Measurements from ENCODE around the gene CR1L. TPM values are rescaled to one million over a fixed set of nuclear protein-coding genes. Genes with fewer than 3 reads are reported as not detected.
"Not testable (repeated sequence)": the region's sequence is repeated elsewhere in the genome, so short reads cannot be mapped to it uniquely, and the experiment has no call there.

CR1L gene
- total RNA-seq, 2 experiments from 2014 or later: not detected

GRCh38 chr1:207648334-207649209 is 3.6 kb downstream of the CR1L start:
- H3K36me3 Mint-ChIP-seq (ENCODE audit: low read depth): no peaks in the 10 kb centered on the region
- no peak overlapping the region for H3K27ac Mint-ChIP-seq
- no peak for DNase-seq

GRCh38 chr1:207649210-207649753 is 4.3 kb downstream of the CR1L start:
- Mint-ChIP-seq H3K36me3 (ENCODE audit: low read depth) (no peaks in the 10 kb centered on the region), H3K9me3 (ENCODE audit: insufficient read depth) (no peaks in the 10 kb centered on the region), H3K4me3 (no peak overlapping the region), H3K27me3 (ENCODE audit: low read depth) (peaks cover 28% of the 10 kb centered on the region), H3K27ac (no peak overlapping the region), H3K4me1 (ENCODE audit: low read depth) (peaks cover 8% of the 10 kb centered on the region)
- DNase-seq (no peak), ATAC-seq (no peak)
- POLR2A ChIA-PET: no interaction called here
- CTCF ChIA-PET: no interaction called here

More at GRCh38 chr1:207648334-207649209, 3.6 kb downstream of the CR1L start:
- ChIA-PET CTCF (no interaction called here), POLR2A (no interaction called here)
- H3K27me3 Mint-ChIP-seq (ENCODE audit: low read depth): peaks cover 31% of the 10 kb centered on the region
- H3K4me3 Mint-ChIP-seq: no peak overlapping the region
- H3K9me3 Mint-ChIP-seq (ENCODE audit: insufficient read depth): no peaks in the 10 kb centered on the region
- peaks cover 10% of the 10 kb centered on the region for H3K4me1 Mint-ChIP-seq (ENCODE audit: low read depth)
- ATAC-seq: no peak

GRCh38 chr1:207649865-207650580 is 5.1 kb downstream of the CR1L start:
- Mint-ChIP-seq H3K27ac (no peak overlapping the region), H3K4me3 (no peak overlapping the region), H3K9me3 (ENCODE audit: insufficient read depth) (no peaks in the 10 kb centered on the region), H3K4me1 (ENCODE audit: low read depth) (peaks cover 4% of the 10 kb centered on the region), H3K27me3 (ENCODE audit: low read depth) (peaks cover 25% of the 10 kb centered on the region), H3K36me3 (ENCODE audit: low read depth) (no peaks in the 10 kb centered on the region)
- CTCF ChIA-PET: no interaction called here
- DNase-seq (no peak), ATAC-seq (no peak)
- POLR2A ChIA-PET: no interaction called here

- Mint-ChIP-seq H3K9me3 (ENCODE audit: insufficient read depth) (no peaks in the 10 kb centered on the region), H3K27me3 (ENCODE audit: low read depth) (peaks cover 22% of the 10 kb centered on the region), H3K27ac (no peak overlapping the region), H3K36me3 (ENCODE audit: low read depth) (no peaks in the 10 kb centered on the region), H3K4me1 (ENCODE audit: low read depth) (no peaks in the 10 kb centered on the region), H3K4me3 (no peak overlapping the region)
- DNase-seq: no peak
- ATAC-seq: no peak
- ChIA-PET CTCF (no interaction called here), POLR2A (no interaction called here)
Measured at GRCh38 chr1:207651583-207651982, 6.7 kb downstream of the CR1L start.

GRCh38 chr1:207654320-207654719 is 9.4 kb downstream of the CR1L start:
- DNase-seq (no peak), ATAC-seq (no peak)
- no peak overlapping the region for H3K4me3 Mint-ChIP-seq
- peaks cover 13% of the 10 kb centered on the region for H3K27me3 Mint-ChIP-seq (ENCODE audit: low read depth)
- ChIA-PET CTCF (interaction anchor here (1.2 kb wide), 1 partner anchor 170 kb away, joined by 4 read pairs; no protein-coding TSS in a partner anchor), POLR2A (no interaction called here)
- no peaks in the 10 kb centered on the region for H3K4me1 Mint-ChIP-seq (ENCODE audit: low read depth)
- H3K9me3 Mint-ChIP-seq (ENCODE audit: insufficient read depth): no peaks in the 10 kb centered on the region
- H3K36me3 Mint-ChIP-seq (ENCODE audit: low read depth): no peaks in the 10 kb centered on the region
- no peak overlapping the region for H3K27ac Mint-ChIP-seq

GRCh38 chr1:207658408-207658807 is 13.5 kb downstream of the CR1L start:
- peaks cover 13% of the 10 kb centered on the region for H3K27me3 Mint-ChIP-seq (ENCODE audit: low read depth)
- ChIA-PET CTCF (no interaction called here), POLR2A (no interaction called here)
- H3K27ac Mint-ChIP-seq: no peak overlapping the region
- DNase-seq (no peak), ATAC-seq (no peak)
- no peaks in the 10 kb centered on the region for H3K4me1 Mint-ChIP-seq (ENCODE audit: low read depth)
- H3K4me3 Mint-ChIP-seq: no peak overlapping the region
- H3K9me3 Mint-ChIP-seq (ENCODE audit: insufficient read depth): no peaks in the 10 kb centered on the region
- H3K36me3 Mint-ChIP-seq (ENCODE audit: low read depth): no peaks in the 10 kb centered on the region

- Mint-ChIP-seq H3K4me3 (no peak overlapping the region), H3K27ac (no peak overlapping the region), H3K9me3 (ENCODE audit: insufficient read depth) (no peaks in the 10 kb centered on the region), H3K4me1 (ENCODE audit: low read depth) (no peaks in the 10 kb centered on the region), H3K27me3 (ENCODE audit: low read depth) (peaks cover 15% of the 10 kb centered on the region), H3K36me3 (ENCODE audit: low read depth) (no peaks in the 10 kb centered on the region)
- no peak for DNase-seq
- ChIA-PET POLR2A (no interaction called here), CTCF (no interaction called here)
- no peak for ATAC-seq
Measured at GRCh38 chr1:207658904-207659485, 14.1 kb downstream of the CR1L start.

- POLR2A ChIA-PET: no interaction called here
- CTCF ChIA-PET: no interaction called here
- Mint-ChIP-seq H3K27ac (no peak overlapping the region), H3K4me1 (ENCODE audit: low read depth) (no peaks in the 10 kb centered on the region), H3K27me3 (ENCODE audit: low read depth) (peaks cover 16% of the 10 kb centered on the region), H3K36me3 (ENCODE audit: low read depth) (no peaks in the 10 kb centered on the region), H3K4me3 (no peak overlapping the region), H3K9me3 (ENCODE audit: insufficient read depth) (no peaks in the 10 kb centered on the region)
- ATAC-seq (no peak), DNase-seq (no peak)
Measured at GRCh38 chr1:207659545-207660153, 14.7 kb downstream of the CR1L start.

GRCh38 chr1:207661420-207661819 is 16.5 kb downstream of the CR1L start:
- H3K4me3 Mint-ChIP-seq, POLR2A ChIA-PET, ATAC-seq: not testable (repeated sequence)

GRCh38 chr1:207666342-207666741 is 21.4 kb downstream of the CR1L start:
- Mint-ChIP-seq H3K4me3 (no peak overlapping the region), H3K27me3 (ENCODE audit: low read depth) (peaks cover 55% of the 10 kb centered on the region), H3K4me1 (ENCODE audit: low read depth) (no peaks in the 10 kb centered on the region), H3K9me3 (ENCODE audit: insufficient read depth) (no peaks in the 10 kb centered on the region), H3K27ac (no peak overlapping the region), H3K36me3 (ENCODE audit: low read depth) (no peaks in the 10 kb centered on the region)
- ATAC-seq (no peak), DNase-seq (no peak)
- CTCF ChIA-PET: no interaction called here
- POLR2A ChIA-PET: no interaction called here

More at GRCh38 chr1:207661420-207661819, 16.5 kb downstream of the CR1L start:
- H3K4me1 Mint-ChIP-seq (ENCODE audit: low read depth); DNase-seq; CTCF ChIA-PET; H3K9me3 Mint-ChIP-seq (ENCODE audit: insufficient read depth); H3K27ac Mint-ChIP-seq; H3K36me3 Mint-ChIP-seq (ENCODE audit: low read depth): not testable (repeated sequence)
- H3K27me3 Mint-ChIP-seq (ENCODE audit: low read depth): peaks cover 20% of the 10 kb centered on the region

- DNase-seq (no peak), ATAC-seq (no peak)
- H3K27ac Mint-ChIP-seq: no peak overlapping the region
- H3K27me3 Mint-ChIP-seq (ENCODE audit: low read depth): peaks cover 67% of the 10 kb centered on the region
- no peaks in the 10 kb centered on the region for H3K36me3 Mint-ChIP-seq (ENCODE audit: low read depth)
- no peaks in the 10 kb centered on the region for H3K9me3 Mint-ChIP-seq (ENCODE audit: insufficient read depth)
- POLR2A ChIA-PET: no interaction called here
- no peak overlapping the region for H3K4me3 Mint-ChIP-seq
- no peaks in the 10 kb centered on the region for H3K4me1 Mint-ChIP-seq (ENCODE audit: low read depth)
- CTCF ChIA-PET: no interaction called here
Measured at GRCh38 chr1:207669528-207670009, 24.6 kb downstream of the CR1L start.

Data from activated CD8-positive, alpha-beta T cell treated with anti-CD3 and anti-CD28 coated beads, Interleukin-2, amount 10 ng/mL, durations not matched to agents 7 days and 5 days (primary cell).